PC-9 (cell line): ENCODE measurements around the gene KRTAP5-10.
"Not testable (repeated sequence)": the region's sequence is repeated elsewhere in the genome, so short reads cannot be mapped to it uniquely, and the experiment has no call there.

Source experiments
- CTCF ChIP-seq: fragments of 200-600 bp; sonication (generic); conservative IDR thresholded peaks from 2 replicates; pipeline ENCODE4 v1.6.1; 2017; ENCODE audit warnings: mixed run types, antibody characterized with exemption, mild to moderate bottlenecking, moderate library complexity
- EZH2 ChIP-seq: fragments of 200-600 bp; sonication (generic); IDR thresholded peaks from 2 replicates; pipeline ENCODE4 v1.8.0; 2017; ENCODE audit warnings: antibody characterized with exemption, low read depth

GRCh38 chr11:71608272-71608671, 42.9 kb downstream of the KRTAP5-10 start:
- TF ChIP-seq CTCF, EZH2: not testable (repeated sequence)
